Measurements from ENCODE around the gene ALDH3A1. TPM values are rescaled to one million over a fixed set of nuclear protein-coding genes. Genes with fewer than 3 reads are reported as not detected.
A peak's percentile ranks its signal among the peaks of the same experiment; 100 is the strongest.

The ALDH3A1 gene
- polyA plus RNA-seq, 2 of the 4 experiments (the other 2 are of a cell fraction): 959 to 1,190 TPM

DNA sequence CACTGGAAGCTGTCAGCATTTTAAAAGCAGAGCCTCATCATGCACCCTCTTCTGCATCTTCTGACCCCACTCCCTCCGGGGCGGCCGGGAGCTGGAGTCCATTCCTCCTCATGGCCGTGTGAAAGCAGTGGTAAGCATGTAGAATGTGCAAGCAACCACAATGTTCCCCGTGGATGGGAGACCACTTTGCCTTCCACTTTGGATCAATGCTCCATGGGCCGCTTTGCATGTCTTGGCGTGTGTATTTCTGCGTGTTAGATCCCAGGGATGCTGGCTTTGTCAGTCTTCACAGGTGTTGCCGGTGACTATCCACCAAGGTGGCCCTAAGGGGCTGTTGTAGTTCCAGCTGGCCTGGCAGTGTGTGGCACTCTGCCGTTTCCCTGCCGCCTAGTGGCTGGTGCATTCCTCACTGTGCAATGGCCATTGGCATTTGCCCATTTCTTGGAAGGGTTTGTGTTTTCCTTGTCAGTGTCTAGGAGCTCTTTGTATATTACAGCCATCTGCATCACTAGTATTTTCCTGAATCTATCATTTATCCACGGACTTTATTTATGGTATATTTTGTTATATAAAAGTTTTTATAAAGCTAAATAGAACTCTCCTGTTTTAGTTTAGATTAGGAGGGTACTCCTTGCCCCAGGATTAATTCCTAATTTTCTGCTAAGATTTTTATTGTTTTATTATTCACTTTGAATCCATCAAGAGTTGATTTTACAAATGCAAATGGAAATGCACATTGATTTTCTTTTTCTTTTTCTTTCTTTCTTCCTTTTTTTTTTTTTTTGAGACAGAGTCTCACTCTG, 5.8 kb upstream of the ALDH3A1 start (continued):
- TF ChIP-seq HOXB5 (CRISPR knock-in tag; IDR thresholded peaks at IDR 0.05) (peak; percentile 94), ZSCAN20 (CRISPR knock-in tag; IDR thresholded peaks at IDR 0.05) (no peak), JUN (IDR thresholded peaks at IDR 0.05) (peak in 1 of 2 experiments; percentile 18; a peak in 3 of 5 replicates), FOSL2 (IDR thresholded peaks at IDR 0.05) (no peak), FOSL2 (CRISPR knock-in tag; IDR thresholded peaks at IDR 0.05) (peak; percentile 24; the same call in 1 of the 2 replicates), HOXB13 (CRISPR knock-in tag; IDR thresholded peaks at IDR 0.05; ENCODE audit: low read depth) (peak; percentile 94), RAD21 (conservative IDR thresholded peaks at IDR 0.05 in 1 of 2, IDR thresholded peaks at IDR 0.05 in 1 of 2) (peak; percentile 84 to 85), RFX5 (IDR thresholded peaks at IDR 0.05) (no peak; the same call in 1 of the 2 replicates)

- ATAC-seq: peak; percentile 83 to 90
- no peaks in the 10 kb centered on the region for H3K9me3 ChIP-seq
- CTCF ChIA-PET: interaction anchor here (0.6 to 22.4 kb wide), 33 partner anchors 3 to 426 kb away, joined by 3 to 681 read pairs (median 6); partner anchors contain the start of genes ALDH3A1, ALDH3A2, B9D1 and SLC47A1
- H3K4me2 ChIP-seq: peak overlapping the region; percentile 77
- peak overlapping the region; percentile 98 to 100 for H3K27ac ChIP-seq
- peak; percentile 98 to 99 for DNase-seq (ENCODE audit: low read depth in 1 of 2, low spot score in 1 of 2)
- POLR2A ChIA-PET: interaction anchor here (0.6 to 5.6 kb wide), 12 partner anchors 9 to 390 kb away, joined by 3 to 87 read pairs (median 7); partner anchors contain the start of genes ALDH3A2, B9D1 and MAPK7
- H3K4me3 ChIP-seq: peak overlapping the region; percentile 8; the same call in 1 of the 3 replicates
- WGBS (ENCODE audit: missing lambda C conversion rate): under 1% methylated on average over 12 of the region's 12 CpGs
- peaks cover 65% of the 10 kb centered on the region for H3K4me1 ChIP-seq
- peak; percentile 100 for FAIRE-seq
- TF ChIP-seq NPAS2 (CRISPR knock-in tag; IDR thresholded peaks at IDR 0.05; ENCODE audit: borderline replicate concordance) (no peak), ZSCAN20 (CRISPR knock-in tag; IDR thresholded peaks at IDR 0.05) (peak; percentile 44; the same call in 1 of the 2 replicates), MYC (IDR thresholded peaks at IDR 0.05; ENCODE audit: borderline replicate concordance, low read length) (no peak), BCL3 (IDR thresholded peaks at IDR 0.05) (peak; percentile 78; the same call in 2 of the 3 replicates), EHMT2 (IDR thresholded peaks at IDR 0.05; ENCODE audit: low read depth) (no peak), BHLHE40 (IDR thresholded peaks at IDR 0.05; ENCODE audit: low read depth, low read length) (peak; percentile 78), CBX2 (IDR thresholded peaks at IDR 0.05; ENCODE audit: borderline replicate concordance, low read depth) (no peak), TP53 (CRISPR knock-in tag; IDR thresholded peaks at IDR 0.05) (peak; percentile 86), PHF8 (IDR thresholded peaks at IDR 0.05; ENCODE audit: borderline replicate concordance, low read depth) (no peak), ESRRA (IDR thresholded peaks at IDR 0.05; ENCODE audit: borderline replicate concordance, low read length) (no peak), PBX3 (IDR thresholded peaks at IDR 0.05) (0 out of 2 replicates have a peak, but pooled peaks have one; percentile 73), RNF2 (IDR thresholded peaks at IDR 0.05; ENCODE audit: borderline replicate concordance, low read depth) (no peak), NFE2L2 (conservative IDR thresholded peaks at IDR 0.05; ENCODE audit: low read length) (peak; percentile 100), HDAC2 (IDR thresholded peaks at IDR 0.05) (no peak), RCOR1 (IDR thresholded peaks at IDR 0.05; ENCODE audit: low read depth, low read length) (no peak), ATOH8 (CRISPR knock-in tag; IDR thresholded peaks at IDR 0.05; ENCODE audit: low read depth) (peak; percentile 87; the same call in 1 of the 2 replicates), TFCP2L1 (CRISPR knock-in tag; IDR thresholded peaks at IDR 0.05) (no peak), RAD21 (conservative IDR thresholded peaks at IDR 0.05 in 1 of 2, IDR thresholded peaks at IDR 0.05 in 1 of 2) (peak in 1 of 2 experiments; percentile 41; a peak in 2 of 5 replicates), KDM1A (IDR thresholded peaks at IDR 0.05; ENCODE audit: low read depth) (no peak), EHF (CRISPR knock-in tag; IDR thresholded peaks at IDR 0.05) (no peak), SREBF2 (IDR thresholded peaks at IDR 0.05) (no peak), KDM5A (IDR thresholded peaks at IDR 0.05) (no peak), GATA3 (IDR thresholded peaks at IDR 0.05; ENCODE audit: borderline replicate concordance) (peak; percentile 83), FOXS1 (CRISPR knock-in tag; IDR thresholded peaks at IDR 0.05) (peak; percentile 90), HOXB13 (CRISPR knock-in tag; IDR thresholded peaks at IDR 0.05; ENCODE audit: low read depth) (no peak; the same call in 1 of the 2 replicates), EP300 (IDR thresholded peaks at IDR 0.05) (peak; percentile 87 to 96; a peak in 4 of 5 replicates), CTCF (IDR thresholded peaks at IDR 0.05) (no peak), HOXA7 (CRISPR knock-in tag; IDR thresholded peaks at IDR 0.05) (no peak; the same call in 1 of the 2 replicates)
- TF ChIP-seq, protein P1, sequence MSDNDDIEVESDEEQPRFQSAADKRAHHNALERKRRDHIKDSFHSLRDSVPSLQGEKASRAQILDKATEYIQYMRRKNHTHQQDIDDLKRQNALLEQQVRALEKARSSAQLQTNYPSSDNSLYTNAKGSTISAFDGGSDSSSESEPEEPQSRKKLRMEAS (IDR thresholded peaks at IDR 0.05): peak; percentile 89
These were observed 5.0 kb upstream of the ALDH3A1 start for GRCh38 chr17:19753051-19753509.

Measured in A549 (cell line).